Neural cell (in vitro differentiated cells): ENCODE results near the gene LGSN. TPM values are rescaled to one million over a fixed set of nuclear protein-coding genes. Genes with fewer than 3 reads are reported as not detected.
"Not testable (repeated sequence)": the region's sequence is repeated elsewhere in the genome, so short reads cannot be mapped to it uniquely, and the experiment has no call there.

Source experiments
- H2AFZ ChIP-seq: fragments of 200-600, 300-800 bp; sonication (generic), shearing (Covaris generic); 2 replicates; pipeline ENCODE4 v1.6.0; 2014; ENCODE audit warnings: low read depth, mild to moderate bottlenecking, antibody characterized with exemption, low read length, moderate library complexity
- H3F3A ChIP-seq: fragments of 200-600 bp; shearing (Covaris generic); 2 replicates; pipeline ENCODE4 v1.6.1; 2016; ENCODE audit warnings: mild to moderate bottlenecking, moderate library complexity, mixed read lengths, antibody characterized with exemption, low read length; ENCODE audit not compliant: insufficient read depth, poor library complexity, severe bottlenecking
- H3K27ac ChIP-seq: fragments of 200-600, 300-800 bp; sonication (generic), shearing (Covaris generic); 2 replicates; pipeline ENCODE4 v1.5.1; 2014; ENCODE audit warnings: mild to moderate bottlenecking, low read length, moderate library complexity
- H3K27me3 ChIP-seq: fragments of 300-800, 200-600 bp; sonication (generic), shearing (Covaris generic); 2 replicates; pipeline ENCODE4 v1.6.0; 2014; ENCODE audit warnings: mild to moderate bottlenecking, low read depth, low read length, moderate library complexity; ENCODE audit not compliant: insufficient read depth
- H3K36me3 ChIP-seq: fragments of 300-800, 200-600 bp; sonication (generic), shearing (Covaris generic); 2 replicates; pipeline ENCODE4 v1.5.1; 2014; ENCODE audit warnings: mild to moderate bottlenecking, antibody characterized with exemption, low read length, moderate library complexity; ENCODE audit not compliant: insufficient read depth
- H3K4me2 ChIP-seq: fragments of 300-800, 200-600 bp; sonication (generic), shearing (Covaris generic); 2 replicates; pipeline ENCODE4 v1.6.0; 2014; ENCODE audit warnings: mild to moderate bottlenecking, low read length
- H3K4me3 ChIP-seq: fragments of 300-800, 200-600 bp; sonication (generic), shearing (Covaris generic); 2 replicates; pipeline ENCODE4 v1.5.1; 2014; ENCODE audit warnings: mild to moderate bottlenecking, low read length, moderate library complexity
- H3K79me2 ChIP-seq: fragments of 200-600 bp; shearing (Covaris generic); replicated peaks from 2 replicates; pipeline ENCODE4 v1.6.0; 2014; ENCODE audit warnings: mild to moderate bottlenecking, low read length, moderate library complexity; ENCODE audit not compliant: insufficient read depth
- H3K9ac ChIP-seq: fragments of 300-800, 200-600 bp; sonication (generic), shearing (Covaris generic); 2 replicates; pipeline ENCODE4 v1.6.1; 2016; ENCODE audit warnings: mild to moderate bottlenecking, low read length, mixed read lengths
- H3K9me2 ChIP-seq: fragments of 200-600 bp; shearing (Covaris generic); 2 replicates; pipeline ENCODE4 v1.6.1; 2016; ENCODE audit warnings: mild to moderate bottlenecking, low read length, mixed read lengths; ENCODE audit not compliant: insufficient read depth
- H3K9me3 ChIP-seq: fragments of 200-600, 300-800 bp; sonication (generic), shearing (Covaris generic); 2 replicates; pipeline ENCODE4 v1.6.1; 2016; ENCODE audit warnings: mild to moderate bottlenecking, mixed run types, low read length, moderate library complexity, mixed read lengths
- H4K20me1 ChIP-seq: fragments of 200-600 bp; shearing (Covaris generic); 2 replicates; pipeline ENCODE4 v1.6.1; 2016; ENCODE audit warnings: mild to moderate bottlenecking, mixed run types; ENCODE audit not compliant: insufficient read depth
- CTCF ChIP-seq: fragments of 450-650 bp; IDR thresholded peaks from 2 replicates; pipeline ENCODE4 v1.5.1; 2014; ENCODE audit warnings: antibody characterized with exemption, mild to moderate bottlenecking, moderate library complexity; ENCODE audit not compliant: poor library complexity, severe bottlenecking
- EP300 ChIP-seq: fragments of 450-650 bp; conservative IDR thresholded peaks from 2 replicates; pipeline ENCODE4 v1.6.1; 2014; ENCODE audit warnings: antibody characterized with exemption, mild to moderate bottlenecking, moderate library complexity; ENCODE audit not compliant: poor library complexity, severe bottlenecking
- EZH2 ChIP-seq: fragments of 200-600, 300-800 bp; shearing (Covaris generic), sonication (generic); IDR thresholded peaks from 2 replicates; pipeline ENCODE4 v1.6.1; 2014; ENCODE audit warnings: antibody characterized with exemption, low read length, borderline replicate concordance, mild to moderate bottlenecking; ENCODE audit not compliant: insufficient read depth, poor library complexity, severe bottlenecking
- MXI1 ChIP-seq: fragments of 450-650 bp; conservative IDR thresholded peaks from 2 replicates; pipeline ENCODE4 v1.6.1; 2014; ENCODE audit warnings: antibody characterized with exemption, mild to moderate bottlenecking; ENCODE audit not compliant: poor library complexity, severe bottlenecking
- POLR2AphosphoS5 ChIP-seq: IDR thresholded peaks from 2 replicates; pipeline ENCODE4 v1.6.1; 2012
- RAD21 ChIP-seq: fragments of 450-650 bp; conservative IDR thresholded peaks from 2 replicates; pipeline ENCODE4 v1.6.1; 2014; ENCODE audit warnings: antibody characterized with exemption, mild to moderate bottlenecking, moderate library complexity
- REST ChIP-seq: IDR thresholded peaks from 2 replicates; pipeline ENCODE4 v1.6.1; 2012; ENCODE audit warnings: borderline replicate concordance
- SMC3 ChIP-seq: fragments of 450-650 bp; conservative IDR thresholded peaks from 2 replicates; pipeline ENCODE4 v1.6.1; 2014; ENCODE audit warnings: antibody characterized with exemption, mild to moderate bottlenecking, moderate library complexity; ENCODE audit not compliant: poor library complexity
- TAF1 ChIP-seq: IDR thresholded peaks from 2 replicates; pipeline ENCODE4 v1.6.1; 2012; ENCODE audit warnings: low read depth
- polyA plus RNA-seq: library from polyadenylated mRNA; depleted of rRNA; stranded (reverse); fragments of >200 nt; gene quantifications from 2 replicates; pipeline ENCODE4 v1.2.3, GENCODE V29; 2014

LGSN gene
- polyA plus RNA-seq, 1 donor from 2014 or later, result not detected

- Histone ChIP-seq H2AFZ (no peak overlapping the region), H3K27me3 (no peaks in the 10 kb centered on the region), H3K79me2 (no peaks in the 10 kb centered on the region), H3K4me3 (no peak overlapping the region), H3F3A (no peaks in the 10 kb centered on the region), H3K9me3 (no peaks in the 10 kb centered on the region), H3K9ac (no peak overlapping the region), H3K4me2 (no peak overlapping the region), H3K27ac (no peak overlapping the region), H3K36me3 (no peaks in the 10 kb centered on the region), H4K20me1 (no peaks in the 10 kb centered on the region), H3K9me2 (no peaks in the 10 kb centered on the region)
- TF ChIP-seq POLR2AphosphoS5 (no peak), EZH2 (no peak), RAD21 (no peak), REST (no peak), CTCF (no peak), TAF1 (no peak), EP300 (no peak), SMC3 (no peak), MXI1 (no peak)
Observed at GRCh38 chr6:63275953-63276352, 43.8 kb downstream of the LGSN start.

- H3K4me3 ChIP-seq, H3K36me3 ChIP-seq, H3K9me2 ChIP-seq, H3K27me3 ChIP-seq, H3F3A ChIP-seq, H4K20me1 ChIP-seq, H3K9ac ChIP-seq, H3K79me2 ChIP-seq, H3K4me2 ChIP-seq, H3K27ac ChIP-seq, H3K9me3 ChIP-seq, H2AFZ ChIP-seq: not testable (repeated sequence)
Observed at GRCh38 chr6:63274795-63275430, 44.9 kb downstream of the LGSN start.

GRCh38 chr6:63272397-63272796, 47.4 kb downstream of the LGSN start:
- Histone ChIP-seq H3K9ac (no peak overlapping the region), H3K9me3 (no peaks in the 10 kb centered on the region), H4K20me1 (no peaks in the 10 kb centered on the region), H3K27ac (no peak overlapping the region), H3K79me2 (no peaks in the 10 kb centered on the region), H3K4me3 (no peak overlapping the region), H2AFZ (no peak overlapping the region), H3K4me2 (no peak overlapping the region), H3K36me3 (no peaks in the 10 kb centered on the region), H3F3A (no peaks in the 10 kb centered on the region), H3K9me2 (no peaks in the 10 kb centered on the region), H3K27me3 (no peaks in the 10 kb centered on the region)
- TF ChIP-seq TAF1 (no peak), MXI1 (no peak), REST (no peak), CTCF (peak; percentile 73), RAD21 (peak; percentile 84), SMC3 (peak; percentile 79), POLR2AphosphoS5 (no peak), EP300 (no peak), EZH2 (no peak)
